ENCODE measurements around the gene ZDHHC4. TPM values are rescaled to one million over a fixed set of nuclear protein-coding genes. Genes with fewer than 3 reads are reported as not detected.

Gene ZDHHC4
- total and polyA plus RNA-seq, 2 of the 13 experiments (the other 11 are each of a cell fraction or from before 2014, with no cell fraction given), result 83.2 to 188 TPM

DNA sequence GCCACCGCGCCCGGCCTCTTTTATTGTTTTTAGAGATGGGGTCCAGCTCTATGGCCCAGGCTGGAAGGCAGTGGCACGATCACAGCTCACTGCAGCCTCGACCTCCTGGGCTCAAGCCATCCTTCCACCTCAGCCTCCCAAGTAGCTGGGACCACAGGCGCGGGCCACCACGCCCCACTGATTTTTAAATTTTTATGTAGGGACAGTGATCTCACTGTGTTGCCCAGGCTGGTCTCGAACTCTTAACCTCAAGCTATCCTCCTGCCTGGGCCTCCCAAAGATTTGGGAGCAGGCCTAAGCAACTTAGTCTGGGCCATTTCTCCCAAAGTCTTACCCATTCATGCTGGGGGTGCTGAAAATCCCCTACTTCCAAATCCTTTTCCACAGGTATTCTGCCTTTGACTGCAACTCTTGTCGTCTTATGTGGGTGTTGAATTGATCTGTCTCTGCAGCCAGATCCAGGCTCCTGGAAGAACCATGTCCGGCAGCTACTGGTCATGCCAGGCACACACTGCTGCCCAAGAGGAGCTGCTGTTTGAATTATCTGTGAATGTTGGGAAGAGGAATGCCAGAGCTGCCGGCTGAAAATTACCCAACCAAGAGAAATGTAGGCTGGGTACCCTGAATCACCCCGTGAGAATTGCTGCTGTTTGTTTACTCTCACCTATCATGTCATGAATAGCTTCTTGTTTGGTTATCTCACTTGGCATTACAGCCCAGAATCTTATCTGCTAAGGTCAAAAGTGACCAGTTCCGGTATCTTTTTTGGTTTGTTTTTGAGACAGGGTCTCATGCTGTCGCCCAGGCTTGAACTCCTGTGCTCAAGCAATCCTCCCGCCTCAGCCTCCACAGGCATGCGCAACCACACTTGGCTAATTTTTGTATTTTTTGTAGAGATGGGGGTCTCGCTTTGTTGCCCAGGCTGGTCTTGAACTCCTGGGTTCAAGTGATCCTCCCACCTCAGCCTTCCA is 1.1 kb downstream of the ZDHHC4 start (continued):
- TF ChIP-seq EP300 (IDR thresholded peaks at IDR 0.05; ENCODE audit: low read depth in 2 of 2, low read length in 2 of 2), result peak; percentile 59 to 92; a peak in 3 of 4 replicates
- TF ChIP-seq EP300 (CRISPR knock-in tag; IDR thresholded peaks at IDR 0.05; ENCODE audit: borderline replicate concordance), result peak; percentile 85; the same call in 1 of the 2 replicates
- TF ChIP-seq ZNF556 (CRISPR knock-in tag; IDR thresholded peaks at IDR 0.05; ENCODE audit: borderline replicate concordance), result peak; percentile 40; the same call in 1 of the 2 replicates
- peak; percentile 95 for TF ChIP-seq RXRB (CRISPR knock-in tag; IDR thresholded peaks at IDR 0.05; ENCODE audit: borderline replicate concordance)
- TF ChIP-seq ZNF644 (CRISPR knock-in tag; IDR thresholded peaks at IDR 0.05; ENCODE audit: low read depth), result no peak
- TF ChIP-seq, protein P1, sequence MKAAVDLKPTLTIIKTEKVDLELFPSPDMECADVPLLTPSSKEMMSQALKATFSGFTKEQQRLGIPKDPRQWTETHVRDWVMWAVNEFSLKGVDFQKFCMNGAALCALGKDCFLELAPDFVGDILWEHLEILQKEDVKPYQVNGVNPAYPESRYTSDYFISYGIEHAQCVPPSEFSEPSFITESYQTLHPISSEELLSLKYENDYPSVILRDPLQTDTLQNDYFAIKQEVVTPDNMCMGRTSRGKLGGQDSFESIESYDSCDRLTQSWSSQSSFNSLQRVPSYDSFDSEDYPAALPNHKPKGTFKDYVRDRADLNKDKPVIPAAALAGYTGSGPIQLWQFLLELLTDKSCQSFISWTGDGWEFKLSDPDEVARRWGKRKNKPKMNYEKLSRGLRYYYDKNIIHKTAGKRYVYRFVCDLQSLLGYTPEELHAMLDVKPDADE (CRISPR knock-in tag; IDR thresholded peaks at IDR 0.05), result no peak
- TF ChIP-seq SPEN (CRISPR knock-in tag; IDR thresholded peaks at IDR 0.05; ENCODE audit: low read depth), result peak; percentile 51; the same call in 1 of the 2 replicates
- TF ChIP-seq, protein P2, sequence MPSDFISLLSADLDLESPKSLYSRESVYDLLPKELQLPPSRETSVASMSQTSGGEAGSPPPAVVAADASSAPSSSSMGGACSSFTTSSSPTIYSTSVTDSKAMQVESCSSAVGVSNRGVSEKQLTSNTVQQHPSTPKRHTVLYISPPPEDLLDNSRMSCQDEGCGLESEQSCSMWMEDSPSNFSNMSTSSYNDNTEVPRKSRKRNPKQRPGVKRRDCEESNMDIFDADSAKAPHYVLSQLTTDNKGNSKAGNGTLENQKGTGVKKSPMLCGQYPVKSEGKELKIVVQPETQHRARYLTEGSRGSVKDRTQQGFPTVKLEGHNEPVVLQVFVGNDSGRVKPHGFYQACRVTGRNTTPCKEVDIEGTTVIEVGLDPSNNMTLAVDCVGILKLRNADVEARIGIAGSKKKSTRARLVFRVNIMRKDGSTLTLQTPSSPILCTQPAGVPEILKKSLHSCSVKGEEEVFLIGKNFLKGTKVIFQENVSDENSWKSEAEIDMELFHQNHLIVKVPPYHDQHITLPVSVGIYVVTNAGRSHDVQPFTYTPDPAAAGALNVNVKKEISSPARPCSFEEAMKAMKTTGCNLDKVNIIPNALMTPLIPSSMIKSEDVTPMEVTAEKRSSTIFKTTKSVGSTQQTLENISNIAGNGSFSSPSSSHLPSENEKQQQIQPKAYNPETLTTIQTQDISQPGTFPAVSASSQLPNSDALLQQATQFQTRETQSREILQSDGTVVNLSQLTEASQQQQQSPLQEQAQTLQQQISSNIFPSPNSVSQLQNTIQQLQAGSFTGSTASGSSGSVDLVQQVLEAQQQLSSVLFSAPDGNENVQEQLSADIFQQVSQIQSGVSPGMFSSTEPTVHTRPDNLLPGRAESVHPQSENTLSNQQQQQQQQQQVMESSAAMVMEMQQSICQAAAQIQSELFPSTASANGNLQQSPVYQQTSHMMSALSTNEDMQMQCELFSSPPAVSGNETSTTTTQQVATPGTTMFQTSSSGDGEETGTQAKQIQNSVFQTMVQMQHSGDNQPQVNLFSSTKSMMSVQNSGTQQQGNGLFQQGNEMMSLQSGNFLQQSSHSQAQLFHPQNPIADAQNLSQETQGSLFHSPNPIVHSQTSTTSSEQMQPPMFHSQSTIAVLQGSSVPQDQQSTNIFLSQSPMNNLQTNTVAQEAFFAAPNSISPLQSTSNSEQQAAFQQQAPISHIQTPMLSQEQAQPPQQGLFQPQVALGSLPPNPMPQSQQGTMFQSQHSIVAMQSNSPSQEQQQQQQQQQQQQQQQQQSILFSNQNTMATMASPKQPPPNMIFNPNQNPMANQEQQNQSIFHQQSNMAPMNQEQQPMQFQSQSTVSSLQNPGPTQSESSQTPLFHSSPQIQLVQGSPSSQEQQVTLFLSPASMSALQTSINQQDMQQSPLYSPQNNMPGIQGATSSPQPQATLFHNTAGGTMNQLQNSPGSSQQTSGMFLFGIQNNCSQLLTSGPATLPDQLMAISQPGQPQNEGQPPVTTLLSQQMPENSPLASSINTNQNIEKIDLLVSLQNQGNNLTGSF (CRISPR knock-in tag; IDR thresholded peaks at IDR 0.05), result no peak
- TF ChIP-seq HMG20A (CRISPR knock-in tag; IDR thresholded peaks at IDR 0.05; ENCODE audit: borderline replicate concordance), result peak; percentile 79
- peak; percentile 71 for TF ChIP-seq HNF4A (CRISPR knock-in tag; IDR thresholded peaks at IDR 0.05)
- peak; percentile 54; the same call in 1 of the 2 replicates for TF ChIP-seq ESRRA (CRISPR knock-in tag; IDR thresholded peaks at IDR 0.05; ENCODE audit: low read depth)
- TF ChIP-seq, protein P3, sequence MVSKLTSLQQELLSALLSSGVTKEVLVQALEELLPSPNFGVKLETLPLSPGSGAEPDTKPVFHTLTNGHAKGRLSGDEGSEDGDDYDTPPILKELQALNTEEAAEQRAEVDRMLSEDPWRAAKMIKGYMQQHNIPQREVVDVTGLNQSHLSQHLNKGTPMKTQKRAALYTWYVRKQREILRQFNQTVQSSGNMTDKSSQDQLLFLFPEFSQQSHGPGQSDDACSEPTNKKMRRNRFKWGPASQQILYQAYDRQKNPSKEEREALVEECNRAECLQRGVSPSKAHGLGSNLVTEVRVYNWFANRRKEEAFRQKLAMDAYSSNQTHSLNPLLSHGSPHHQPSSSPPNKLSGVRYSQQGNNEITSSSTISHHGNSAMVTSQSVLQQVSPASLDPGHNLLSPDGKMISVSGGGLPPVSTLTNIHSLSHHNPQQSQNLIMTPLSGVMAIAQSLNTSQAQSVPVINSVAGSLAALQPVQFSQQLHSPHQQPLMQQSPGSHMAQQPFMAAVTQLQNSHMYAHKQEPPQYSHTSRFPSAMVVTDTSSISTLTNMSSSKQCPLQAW (CRISPR knock-in tag; IDR thresholded peaks at IDR 0.05), result 0 out of 2 replicates have a peak, but pooled peaks have one; percentile 49
- TF ChIP-seq, protein P4, sequence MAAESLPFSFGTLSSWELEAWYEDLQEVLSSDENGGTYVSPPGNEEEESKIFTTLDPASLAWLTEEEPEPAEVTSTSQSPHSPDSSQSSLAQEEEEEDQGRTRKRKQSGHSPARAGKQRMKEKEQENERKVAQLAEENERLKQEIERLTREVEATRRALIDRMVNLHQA (CRISPR knock-in tag; IDR thresholded peaks at IDR 0.05), result no peak; the same call in 1 of the 2 replicates
- TF ChIP-seq ZNF12 (CRISPR knock-in tag; IDR thresholded peaks at IDR 0.05), result peak; percentile 60; the same call in 1 of the 2 replicates
- TF ChIP-seq, protein P5, sequence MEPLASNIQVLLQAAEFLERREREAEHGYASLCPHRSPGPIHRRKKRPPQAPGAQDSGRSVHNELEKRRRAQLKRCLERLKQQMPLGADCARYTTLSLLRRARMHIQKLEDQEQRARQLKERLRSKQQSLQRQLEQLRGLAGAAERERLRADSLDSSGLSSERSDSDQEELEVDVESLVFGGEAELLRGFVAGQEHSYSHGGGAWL (CRISPR knock-in tag; IDR thresholded peaks at IDR 0.05), result 0 out of 2 replicates have a peak, but pooled peaks have one; percentile 10
- peak; percentile 80 for TF ChIP-seq SP5 (CRISPR knock-in tag; IDR thresholded peaks at IDR 0.05; ENCODE audit: borderline replicate concordance, low read depth)
